Astrocyte (in vitro differentiated cells and primary cell): ENCODE results near the gene GRM4. TPM values are rescaled to one million over a fixed set of nuclear protein-coding genes. Genes with fewer than 3 reads are reported as not detected.

Experiments used
- DNase-seq: peaks from one replicate; pipeline ENCODE4 v3.0.0-alpha.2; 2010; ENCODE audit warnings: low read depth
- FAIRE-seq: peaks from 2 replicates; lab custom pipeline; 2011; peaks lifted over from hg19 to GRCh38; lab: Jason Lieb, UNC
- H2AFZ ChIP-seq: 2 replicates; pipeline ENCODE4 v1.6.0; 2012; ENCODE audit warnings: low read depth, low read length, inconsistent platforms
- H3K27ac ChIP-seq: 2 replicates; pipeline ENCODE4 v1.5.1; 2011; ENCODE audit warnings: low read depth, low read length, inconsistent platforms
- H3K27me3 ChIP-seq: 2 replicates; pipeline ENCODE4 v1.6.0; 2011; ENCODE audit warnings: low read length, inconsistent platforms; ENCODE audit not compliant: insufficient read depth
- H3K36me3 ChIP-seq: 2 replicates; pipeline ENCODE4 v1.5.1; 2011; ENCODE audit warnings: low read length, inconsistent platforms; ENCODE audit not compliant: insufficient read depth
- H3K4me1 ChIP-seq: 2 replicates; pipeline ENCODE4 v1.5.1; 2011; ENCODE audit warnings: low read length, inconsistent platforms; ENCODE audit not compliant: insufficient read depth
- H3K4me2 ChIP-seq: 2 replicates; pipeline ENCODE4 v1.6.0; 2012; ENCODE audit warnings: low read length, inconsistent platforms
- H3K4me3 ChIP-seq: 2 replicates; pipeline ENCODE4 v1.5.1; 2011; ENCODE audit warnings: low read depth, mild to moderate bottlenecking, low read length, inconsistent platforms; ENCODE audit not compliant: insufficient read depth
- H3K79me2 ChIP-seq: 2 replicates; pipeline ENCODE4 v1.6.0; 2012; ENCODE audit warnings: mild to moderate bottlenecking, low read length, inconsistent platforms; ENCODE audit not compliant: insufficient read depth
- H3K9ac ChIP-seq: 2 replicates; pipeline ENCODE4 v1.6.0; 2012; ENCODE audit warnings: mild to moderate bottlenecking, low read length, inconsistent platforms
- H3K9me3 ChIP-seq: 2 replicates; pipeline ENCODE4 v1.5.1; 2012; ENCODE audit warnings: low read depth, mild to moderate bottlenecking, low read length, inconsistent platforms; ENCODE audit not compliant: insufficient read depth
- H4K20me1 ChIP-seq: 2 replicates; pipeline ENCODE4 v1.6.0; 2012; ENCODE audit warnings: low read length, inconsistent platforms; ENCODE audit not compliant: insufficient read depth
- H3K27ac Mint-ChIP-seq: one replicate; pipeline ENCODE4 v1.8.0; 2021; ENCODE audit warnings: mild to moderate bottlenecking, mixed read lengths; ENCODE audit not compliant: unreplicated experiment
- H3K27me3 Mint-ChIP-seq: one replicate; pipeline ENCODE4 v1.8.0; 2021; ENCODE audit warnings: low read depth, mixed read lengths; ENCODE audit not compliant: unreplicated experiment
- H3K36me3 Mint-ChIP-seq: one replicate; pipeline ENCODE4 v1.8.0; 2021; ENCODE audit warnings: low read depth, mixed read lengths; ENCODE audit not compliant: unreplicated experiment
- H3K4me1 Mint-ChIP-seq: one replicate; pipeline ENCODE4 v1.8.0; 2021; ENCODE audit warnings: low read depth, mixed read lengths; ENCODE audit not compliant: unreplicated experiment
- H3K4me3 Mint-ChIP-seq: one replicate; pipeline ENCODE4 v1.8.0; 2021; ENCODE audit warnings: mild to moderate bottlenecking, moderate library complexity, mixed read lengths; ENCODE audit not compliant: unreplicated experiment
- H3K9me3 Mint-ChIP-seq: one replicate; pipeline ENCODE4 v1.8.0; 2021; ENCODE audit warnings: mild to moderate bottlenecking, mixed read lengths; ENCODE audit not compliant: unreplicated experiment
- CTCF ChIP-seq: IDR thresholded peaks from 2 replicates; pipeline ENCODE4 v1.5.1; 2011; ENCODE audit warnings: low read depth, mild to moderate bottlenecking, inconsistent platforms, low read length, moderate library complexity; ENCODE audit not compliant: insufficient read depth
- EZH2 ChIP-seq: IDR thresholded peaks from 2 replicates; pipeline ENCODE4 v1.6.1; 2012; ENCODE audit warnings: mild to moderate bottlenecking, low read length, inconsistent platforms; ENCODE audit not compliant: insufficient read depth
- total RNA-seq: library from RNA; stranded (reverse); gene quantifications from 2 replicates; pipeline ENCODE4 v1.2.1, GENCODE V29; 2021

GRM4 gene
- total RNA-seq, 1 donor from 2014 or later = 0.30 TPM

DNA sequence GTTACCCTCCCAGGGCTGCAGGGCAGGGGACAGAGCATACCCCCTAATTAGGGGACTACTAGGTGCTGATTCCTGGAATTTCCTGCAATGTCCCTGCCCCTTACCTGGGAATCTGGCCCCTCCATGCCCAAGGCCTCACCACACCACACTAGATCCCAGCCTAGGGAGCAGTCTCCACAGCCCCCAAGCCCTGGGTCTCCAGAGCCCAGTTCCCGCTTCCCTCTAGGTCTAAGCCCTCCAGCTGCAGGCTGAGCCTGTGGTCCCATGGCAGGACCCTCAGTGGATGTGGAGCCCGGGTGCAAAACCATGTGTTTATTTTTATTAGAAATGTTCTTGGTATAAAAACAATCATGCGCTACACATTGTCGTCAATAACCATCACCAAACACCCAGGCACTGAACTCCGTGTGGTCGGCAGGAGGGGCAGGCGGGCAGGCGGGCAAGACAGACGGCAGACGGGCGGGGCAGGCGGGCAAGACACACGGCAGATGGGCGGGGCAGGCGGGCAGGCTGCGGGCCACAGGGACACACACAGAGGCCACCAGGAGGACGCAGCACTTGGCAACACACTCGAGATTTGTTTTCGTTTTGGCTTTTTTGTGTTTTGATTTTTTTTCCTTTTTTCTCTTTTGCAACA lies 124.2 kb downstream of the GRM4 start:
- H3K4me1 ChIP-seq = no peaks in the 10 kb centered on the region
- Mint-ChIP-seq H3K4me1 (peaks cover 3% of the 10 kb centered on the region), H3K4me3 (no peak overlapping the region), H3K27ac (no peak overlapping the region), H3K27me3 (peaks cover 50% of the 10 kb centered on the region), H3K36me3 (no peaks in the 10 kb centered on the region), H3K9me3 (peaks cover 11% of the 10 kb centered on the region)
- H3K9ac ChIP-seq = no peak overlapping the region
- no peaks in the 10 kb centered on the region for H3K79me2 ChIP-seq
- no peak overlapping the region for H3K4me2 ChIP-seq
- no peaks in the 10 kb centered on the region for H3K9me3 ChIP-seq
- no peaks in the 10 kb centered on the region for H4K20me1 ChIP-seq
- TF ChIP-seq CTCF (no peak), EZH2 (no peak)
- H2AFZ ChIP-seq = no peak overlapping the region
- H3K27me3 ChIP-seq = peaks cover 5% of the 10 kb centered on the region
- H3K27ac ChIP-seq = no peak overlapping the region
- no peak for FAIRE-seq
- no peaks in the 10 kb centered on the region for H3K36me3 ChIP-seq
- no peak overlapping the region for H3K4me3 ChIP-seq
- DNase-seq = no peak

DNA sequence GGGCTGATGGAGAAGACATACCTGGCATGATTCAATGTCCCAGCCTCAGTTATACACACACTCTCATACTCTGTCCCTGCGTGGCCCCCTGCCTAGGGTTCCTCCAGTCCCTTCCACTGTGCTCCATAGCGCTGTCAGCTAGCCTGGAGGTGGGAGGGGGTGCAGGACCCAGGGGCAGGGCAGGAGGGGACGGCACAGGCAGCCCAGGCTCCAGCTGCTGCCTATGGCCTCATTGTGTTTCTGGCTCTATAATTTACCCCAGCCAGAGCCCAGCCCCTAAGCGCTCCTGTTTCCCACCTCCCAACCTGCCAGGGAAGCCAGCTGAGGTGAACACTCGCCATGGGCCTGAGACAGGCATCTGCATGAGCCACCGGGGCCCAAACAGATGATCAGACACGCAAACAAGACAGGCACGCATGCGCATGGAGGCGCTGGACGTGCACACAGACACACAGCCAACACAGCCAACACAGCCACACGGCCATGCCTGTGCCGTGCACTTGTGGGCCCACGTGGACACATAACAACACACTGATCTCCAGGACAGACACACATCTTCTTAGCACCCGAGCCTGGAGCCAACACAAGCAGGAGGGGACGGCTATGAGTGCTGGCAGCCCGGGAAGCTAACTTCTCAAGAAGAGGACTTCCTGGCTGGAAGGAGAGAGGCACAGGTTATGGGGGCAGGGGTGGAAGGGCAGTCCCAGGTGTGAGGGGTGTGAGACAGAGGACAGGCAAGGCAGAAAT lies 124.9 kb downstream of the GRM4 start:
- Mint-ChIP-seq H3K4me1 (peaks cover 3% of the 10 kb centered on the region), H3K27ac (no peak overlapping the region), H3K4me3 (no peak overlapping the region), H3K9me3 (peaks cover 11% of the 10 kb centered on the region), H3K27me3 (peaks cover 50% of the 10 kb centered on the region), H3K36me3 (no peaks in the 10 kb centered on the region)
- Histone ChIP-seq H3K4me3 (no peak overlapping the region), H3K4me2 (no peak overlapping the region), H2AFZ (no peak overlapping the region), H3K79me2 (no peaks in the 10 kb centered on the region), H4K20me1 (no peaks in the 10 kb centered on the region), H3K9me3 (no peaks in the 10 kb centered on the region), H3K27ac (no peak overlapping the region), H3K9ac (no peak overlapping the region), H3K27me3 (peaks cover 5% of the 10 kb centered on the region), H3K36me3 (no peaks in the 10 kb centered on the region), H3K4me1 (no peaks in the 10 kb centered on the region)
- TF ChIP-seq EZH2 (no peak), CTCF (no peak)
- FAIRE-seq (no peak), DNase-seq (no peak)

- Histone ChIP-seq H4K20me1 (no peaks in the 10 kb centered on the region), H3K9ac (no peak overlapping the region), H3K9me3 (no peaks in the 10 kb centered on the region), H3K27me3 (peaks cover 5% of the 10 kb centered on the region), H3K4me3 (no peak overlapping the region), H3K27ac (no peak overlapping the region), H3K36me3 (no peaks in the 10 kb centered on the region), H2AFZ (no peak overlapping the region), H3K4me2 (no peak overlapping the region), H3K4me1 (no peaks in the 10 kb centered on the region), H3K79me2 (no peaks in the 10 kb centered on the region)
- FAIRE-seq (no peak), DNase-seq (no peak)
- TF ChIP-seq CTCF (no peak), EZH2 (no peak)
- Mint-ChIP-seq H3K4me3 (no peak overlapping the region), H3K27me3 (peaks cover 51% of the 10 kb centered on the region), H3K9me3 (peaks cover 13% of the 10 kb centered on the region), H3K27ac (no peak overlapping the region), H3K4me1 (peaks cover 3% of the 10 kb centered on the region), H3K36me3 (no peaks in the 10 kb centered on the region)
These were observed 125.6 kb downstream of the GRM4 start for GRCh38 chr6:34020278-34020677.
